Activated CD4-positive, alpha-beta T cell treated with anti-CD3 and anti-CD28 coated beads, Interleukin-2, amount 50 U/mL, for 16 hours (primary cell): ENCODE results near the gene RAI2.

Source experiments
- DNase-seq: peaks from one replicate; pipeline ENCODE4 v3.0.0-alpha.2; 2020

Gene RAI2

DNA sequence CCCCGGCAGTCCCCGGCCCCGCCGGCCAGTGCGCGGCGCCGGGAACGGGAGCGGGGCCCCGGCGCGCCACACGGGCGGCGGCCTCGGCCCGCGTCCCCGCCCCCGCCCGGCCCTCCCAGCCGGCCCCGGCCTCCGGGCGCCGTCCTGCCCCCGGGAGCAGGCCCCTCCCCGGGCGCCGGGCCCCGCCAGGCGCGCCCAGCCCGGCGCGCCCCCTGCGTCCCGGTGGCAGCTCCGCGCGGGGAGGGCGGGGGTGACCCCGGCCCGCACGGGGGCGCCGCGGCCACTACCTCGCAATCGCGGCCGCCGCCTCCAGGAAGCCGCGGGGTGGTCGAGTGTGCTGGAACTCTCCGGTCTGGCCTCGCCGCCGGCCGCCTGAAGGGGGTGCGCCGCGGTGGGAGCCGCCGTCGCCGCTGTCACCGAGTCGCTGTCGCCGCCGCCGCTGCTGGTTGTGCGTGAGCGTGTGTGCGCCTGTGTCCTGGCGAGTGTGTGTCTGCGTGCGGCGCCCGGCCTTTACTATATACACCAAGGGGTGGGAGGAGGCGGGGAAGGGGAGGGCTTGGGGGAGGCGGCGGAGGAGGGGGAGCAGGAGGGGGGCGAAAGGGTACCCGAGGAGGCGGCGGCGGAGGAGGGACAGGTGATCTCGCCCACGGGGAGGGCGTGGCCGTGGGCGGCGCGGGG lies at the start of gene RAI2:
Gene RAI2 (minus strand): TSS at position 488 of the 678 bp plus-strand sequence. CDS start 59,288 bp downstream, outside the sequence.
- DNase-seq = no peak

DNA sequence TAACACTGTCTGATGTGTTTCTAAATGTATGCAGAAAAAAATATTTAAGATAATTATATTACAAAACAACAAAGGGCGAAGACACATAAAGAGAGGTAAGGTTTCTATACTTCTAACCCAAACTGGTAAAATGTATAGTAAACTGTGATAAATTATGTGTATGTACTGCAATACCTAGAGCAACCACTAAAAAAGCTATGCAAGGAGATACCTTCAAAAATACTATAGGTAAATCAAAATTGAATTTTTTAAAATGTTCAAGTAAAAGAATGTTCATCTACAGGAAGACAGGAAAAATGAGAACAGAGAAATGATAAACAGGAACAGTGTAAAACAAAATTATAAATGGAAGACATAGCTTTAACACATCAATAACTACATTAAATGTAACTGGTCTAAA lies 27.3 kb upstream of the RAI2 start:
- no peak for DNase-seq

DNA sequence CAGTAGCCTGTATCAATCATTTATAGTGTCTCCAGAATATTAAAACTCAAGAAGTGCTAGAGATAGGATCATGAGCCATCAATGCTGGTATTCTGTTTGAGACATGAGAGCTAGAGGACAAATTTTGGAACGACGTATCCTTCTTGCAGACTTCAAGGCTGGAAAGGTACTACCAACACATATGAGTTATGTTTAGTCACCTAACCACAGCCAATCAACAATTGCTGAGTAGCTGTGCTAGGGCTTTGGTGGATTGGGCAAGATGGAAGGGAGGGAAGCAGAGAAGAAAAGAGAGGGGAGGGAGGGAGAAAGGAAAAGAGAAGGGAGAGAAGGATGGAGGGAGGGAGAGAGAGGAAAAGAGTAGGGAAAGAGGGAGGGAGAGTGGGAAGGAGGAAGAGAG lies 21.6 kb upstream of the RAI2 start:
- DNase-seq = no peak

DNA sequence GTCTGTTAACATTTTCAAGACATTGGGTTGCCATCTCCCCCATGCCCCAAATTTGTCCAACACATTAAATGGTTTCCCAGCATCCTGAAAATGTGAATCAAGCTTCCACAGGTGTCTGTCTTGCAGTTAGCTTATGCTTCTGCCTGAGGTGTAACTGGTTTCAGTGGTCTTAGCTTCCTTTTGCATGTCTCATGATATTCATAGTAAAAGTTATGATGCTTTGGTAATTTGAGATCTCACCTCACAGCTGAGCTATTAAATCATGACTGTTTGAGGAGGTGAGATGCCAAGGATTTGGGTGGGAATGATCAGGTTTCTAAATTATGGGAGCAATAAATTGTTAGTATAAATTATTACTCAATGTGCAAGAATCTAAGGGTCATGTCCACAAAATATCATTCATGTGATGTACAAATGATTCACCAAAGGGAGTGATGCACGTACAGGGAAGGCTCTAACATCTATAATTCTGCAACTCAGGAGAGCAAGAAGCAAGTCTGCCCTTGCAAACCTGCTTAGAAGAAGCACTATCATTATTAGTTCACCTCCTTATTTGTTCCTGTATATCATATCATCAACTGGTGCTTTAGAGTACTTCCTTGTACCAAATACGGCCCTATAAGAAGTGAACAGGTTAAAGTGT lies 17.1 kb upstream of the RAI2 start:
- no peak for DNase-seq

DNA sequence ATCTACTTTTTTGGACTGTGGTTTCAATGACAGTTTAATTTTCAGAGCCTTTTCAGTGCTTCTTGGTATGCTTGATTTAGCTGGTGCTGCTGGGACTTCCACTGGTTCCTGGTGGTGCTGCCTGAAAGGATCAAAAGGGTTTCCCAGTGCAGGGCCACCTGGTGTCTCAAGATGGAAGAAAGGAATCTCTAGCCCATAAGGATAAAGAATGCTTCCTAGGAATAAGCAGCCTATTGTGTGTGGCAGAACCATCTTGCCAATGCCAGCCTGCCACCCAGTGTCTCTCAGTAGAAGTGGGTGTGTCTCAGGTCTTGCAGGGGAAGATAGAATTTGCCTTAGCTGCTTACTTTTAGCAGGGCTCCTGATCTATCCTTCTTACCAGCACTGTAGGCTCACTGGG lies 15.0 kb upstream of the RAI2 start:
- no peak for DNase-seq

DNA sequence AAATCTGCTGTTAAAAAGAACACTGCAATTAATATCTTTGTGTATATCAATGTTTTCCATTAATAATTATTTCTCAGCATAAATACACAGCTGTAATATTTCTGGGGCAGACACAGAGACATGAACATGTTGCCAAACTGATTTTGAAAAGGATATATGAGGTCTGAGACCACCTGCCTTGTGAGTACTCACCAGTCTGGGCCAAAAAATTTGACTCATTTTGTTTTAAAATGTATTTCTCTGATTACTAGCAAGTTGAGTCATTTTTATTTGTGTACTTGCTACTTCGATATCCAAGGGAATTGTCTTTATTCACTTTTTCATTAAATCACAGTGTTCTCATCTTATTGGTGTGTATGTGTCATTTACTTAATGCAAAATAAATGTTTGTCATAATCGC lies 8.5 kb upstream of the RAI2 start:
- DNase-seq = no peak

DNA sequence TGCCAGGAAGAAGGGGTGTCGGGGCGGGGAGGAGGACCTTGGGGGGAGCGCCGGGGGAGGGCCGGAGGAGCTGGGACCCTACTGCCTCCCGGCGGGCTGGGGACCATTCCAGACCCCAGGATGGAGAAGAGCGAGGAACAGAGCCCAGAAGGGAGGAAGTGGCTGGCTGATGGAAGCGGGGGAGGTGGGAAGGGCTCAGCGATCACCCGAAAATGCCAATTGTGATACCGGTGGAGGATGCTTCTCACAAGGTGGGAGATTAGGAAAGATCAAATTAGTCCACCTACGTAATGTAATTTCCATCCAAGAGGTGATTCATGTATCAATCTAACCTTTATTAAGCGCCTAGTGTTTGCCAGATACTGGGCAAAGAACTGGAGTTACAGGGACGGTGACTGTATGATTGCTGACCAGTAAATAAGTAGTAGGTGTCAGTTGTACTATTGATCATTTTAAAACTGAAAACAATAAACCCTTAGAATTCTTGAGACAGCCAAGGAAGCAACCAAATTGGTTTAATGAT lies 452 bp upstream of the RAI2 start:
- DNase-seq = no peak

DNA sequence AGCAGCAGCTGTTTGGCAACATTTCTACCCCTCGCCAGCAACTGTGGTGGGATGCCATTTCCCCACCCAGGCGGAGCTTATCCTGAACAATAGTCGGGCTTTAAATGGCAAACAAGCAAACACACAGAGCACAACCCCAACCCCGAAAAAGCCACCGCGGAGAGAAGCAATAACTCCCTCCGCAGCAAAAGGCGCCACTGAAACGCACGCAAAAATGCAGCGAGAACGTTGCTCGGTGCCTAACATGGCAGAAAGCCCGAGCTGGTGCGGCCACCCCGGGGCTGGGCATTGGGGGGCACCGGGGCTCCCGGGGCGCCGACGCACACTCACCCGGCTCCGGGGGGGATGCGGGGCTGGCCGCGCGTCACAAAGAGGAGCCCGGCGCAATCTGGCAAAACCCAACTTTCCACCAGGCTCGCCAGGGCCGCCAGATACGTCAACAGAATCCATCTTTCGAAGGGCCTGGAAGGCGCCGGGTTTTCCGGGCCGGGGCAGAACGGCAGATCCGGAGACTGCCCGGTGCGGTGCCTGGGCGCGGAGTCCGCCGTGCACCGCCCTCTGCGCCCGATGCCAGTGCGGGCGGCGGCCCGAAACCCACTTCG lies 818 bp downstream of the RAI2 start:
- DNase-seq = no peak

DNA sequence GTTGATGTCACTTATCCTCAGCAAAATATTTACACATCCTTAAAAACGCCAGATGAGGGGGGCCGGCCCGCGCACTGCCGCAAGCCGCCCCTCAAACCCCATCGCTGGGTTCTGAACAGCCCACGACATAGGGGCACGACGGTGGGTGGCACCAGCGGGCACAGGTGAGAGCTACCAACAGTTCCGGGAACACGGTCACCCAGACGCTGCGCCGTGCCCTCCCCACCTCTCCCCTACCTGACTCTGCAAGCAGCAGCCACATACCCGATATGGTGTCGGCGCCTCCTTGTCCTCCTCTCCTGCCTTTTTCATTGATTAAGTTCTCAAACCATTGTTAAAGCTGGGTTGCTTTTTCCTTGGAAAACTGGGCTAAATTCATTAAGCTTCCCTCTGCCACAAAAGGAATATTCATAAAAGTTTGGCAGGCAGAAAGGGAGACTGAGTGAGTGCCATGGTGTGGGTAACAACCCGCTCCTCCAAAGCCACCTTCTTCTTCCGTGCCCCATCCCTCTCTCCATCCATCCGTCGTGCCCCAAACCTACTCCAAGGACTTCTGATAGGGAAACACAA lies 1.4 kb downstream of the RAI2 start:
- DNase-seq = no peak

DNA sequence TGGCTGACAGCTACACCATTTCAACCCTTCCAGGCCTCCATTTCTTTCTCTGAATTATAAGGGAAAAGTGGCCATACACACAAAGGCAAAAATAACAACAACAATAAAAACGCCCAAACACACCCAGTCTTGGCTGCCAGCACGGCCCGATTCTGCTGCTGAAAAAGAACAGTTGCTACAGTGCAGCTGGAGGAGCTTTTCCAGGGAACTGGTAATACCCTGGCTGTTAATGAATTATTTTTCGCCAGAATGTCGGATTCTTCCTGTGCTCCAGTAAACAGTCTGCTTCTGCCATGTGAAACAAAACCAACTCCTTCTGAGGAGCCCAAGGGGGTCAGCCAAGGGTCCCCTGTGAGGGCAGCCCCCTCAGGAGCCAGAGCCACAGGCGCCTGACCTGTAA lies 6.6 kb downstream of the RAI2 start:
- DNase-seq = no peak

DNA sequence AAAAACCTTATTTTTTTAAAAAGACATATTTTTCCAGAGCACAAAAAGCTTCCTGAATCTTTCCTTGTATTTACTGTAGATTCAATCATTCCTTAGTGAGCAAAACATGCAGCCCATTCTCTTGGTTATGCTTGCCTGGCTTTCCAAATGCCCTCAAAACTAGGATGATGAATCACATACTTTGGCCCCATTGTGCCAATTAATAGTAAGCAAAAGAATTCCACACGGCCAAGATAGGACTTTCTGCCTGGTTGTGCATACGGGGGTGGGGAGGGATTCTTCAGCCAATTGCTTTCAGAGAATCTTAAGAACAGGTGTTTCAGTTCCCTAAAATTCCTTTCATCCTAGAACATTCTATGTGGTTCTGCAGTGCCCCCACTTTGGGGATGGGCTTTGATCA lies 7.0 kb downstream of the RAI2 start:
- DNase-seq = no peak

DNA sequence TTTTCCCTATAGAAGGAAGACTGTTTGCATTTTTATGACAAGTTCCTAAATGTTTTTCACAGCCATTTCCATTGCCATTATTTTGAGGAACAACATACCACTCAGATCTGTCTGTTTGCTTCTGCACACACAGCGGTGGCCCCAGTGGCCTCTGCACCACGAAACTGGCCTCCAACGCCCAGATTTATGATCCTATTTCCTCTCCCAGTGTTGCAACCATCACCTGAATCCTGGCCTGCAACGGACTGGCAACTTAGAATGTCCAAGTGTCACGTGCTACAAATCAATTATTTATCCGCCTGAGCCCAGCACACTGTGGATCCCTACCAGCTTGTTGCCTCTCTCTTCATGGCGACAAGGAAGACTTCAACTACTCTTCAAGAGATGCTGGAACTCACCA lies 9.2 kb downstream of the RAI2 start:
- DNase-seq = no peak

DNA sequence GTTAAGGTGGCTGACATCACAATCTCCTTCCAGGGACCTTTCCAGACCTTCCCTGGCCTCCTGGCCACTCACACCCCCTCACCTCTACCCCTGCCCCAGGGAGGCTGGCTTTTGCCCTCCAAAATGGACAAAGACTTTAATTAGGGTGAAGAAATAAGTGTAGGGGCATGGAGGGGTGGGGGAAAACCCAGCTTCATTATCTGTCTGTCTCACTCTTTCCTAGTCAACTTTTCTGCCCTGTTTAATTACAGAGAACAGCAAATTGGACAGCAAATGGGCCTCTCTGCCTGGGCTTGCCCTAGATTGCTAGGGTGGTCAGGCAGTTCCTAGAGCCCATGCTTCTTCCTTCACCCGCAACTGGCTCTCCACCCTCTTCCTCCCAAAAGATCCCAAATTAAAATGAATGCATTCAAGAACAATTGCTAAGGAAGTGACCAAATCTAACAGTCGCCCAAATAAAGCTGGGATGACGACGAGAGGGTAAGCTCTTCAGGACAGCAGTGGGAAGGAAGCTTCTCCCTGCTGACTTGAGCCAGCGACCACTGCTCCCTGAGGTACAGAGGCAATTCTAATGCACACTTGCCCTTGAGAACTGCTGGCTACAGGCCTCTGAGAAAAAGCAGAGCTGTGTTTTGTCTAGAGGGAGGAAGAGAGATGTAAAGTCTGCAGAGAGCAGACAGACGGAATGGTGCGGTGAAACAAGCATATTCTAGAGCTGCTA lies 12.4 kb downstream of the RAI2 start:
- DNase-seq = no peak

DNA sequence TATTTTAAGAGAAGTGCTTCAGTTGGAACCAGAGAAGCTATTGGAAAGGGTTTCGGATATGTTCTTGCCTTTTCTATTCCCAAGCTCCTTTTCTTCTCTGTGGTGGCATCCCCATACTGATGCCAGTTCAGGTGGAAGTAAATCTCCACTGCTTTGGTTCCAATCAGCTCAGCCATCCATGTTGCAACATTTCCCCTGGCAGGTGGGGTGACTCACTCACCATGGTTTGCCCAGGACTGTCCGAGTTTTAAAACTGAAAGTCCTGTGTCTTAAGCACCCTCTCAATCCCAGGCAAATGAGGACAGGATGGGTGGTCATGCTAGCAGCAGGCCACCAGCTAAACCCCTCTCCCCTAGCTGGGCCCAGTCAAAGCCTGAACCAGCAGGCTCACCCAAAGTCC lies 15.1 kb downstream of the RAI2 start:
- DNase-seq = no peak

DNA sequence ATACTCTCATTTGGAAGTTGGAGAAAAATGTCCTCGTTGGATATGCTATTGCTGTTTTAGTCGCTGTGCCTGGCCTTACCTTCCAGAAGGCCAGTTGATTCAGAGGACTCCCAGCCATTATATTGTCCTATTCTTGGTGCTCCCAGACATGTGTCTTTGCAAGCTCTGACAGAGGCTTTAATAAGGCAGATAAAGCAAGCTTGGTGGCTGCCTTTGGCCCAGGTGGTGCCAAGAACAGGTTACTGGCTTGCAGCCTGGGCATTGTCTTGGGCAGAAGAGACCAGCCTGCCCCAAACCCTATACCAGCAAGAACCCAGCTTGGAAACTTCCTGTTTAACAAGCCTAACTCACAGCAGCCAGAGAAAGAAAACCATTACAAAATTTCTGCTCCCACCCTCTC lies 16.9 kb downstream of the RAI2 start:
- no peak for DNase-seq

DNA sequence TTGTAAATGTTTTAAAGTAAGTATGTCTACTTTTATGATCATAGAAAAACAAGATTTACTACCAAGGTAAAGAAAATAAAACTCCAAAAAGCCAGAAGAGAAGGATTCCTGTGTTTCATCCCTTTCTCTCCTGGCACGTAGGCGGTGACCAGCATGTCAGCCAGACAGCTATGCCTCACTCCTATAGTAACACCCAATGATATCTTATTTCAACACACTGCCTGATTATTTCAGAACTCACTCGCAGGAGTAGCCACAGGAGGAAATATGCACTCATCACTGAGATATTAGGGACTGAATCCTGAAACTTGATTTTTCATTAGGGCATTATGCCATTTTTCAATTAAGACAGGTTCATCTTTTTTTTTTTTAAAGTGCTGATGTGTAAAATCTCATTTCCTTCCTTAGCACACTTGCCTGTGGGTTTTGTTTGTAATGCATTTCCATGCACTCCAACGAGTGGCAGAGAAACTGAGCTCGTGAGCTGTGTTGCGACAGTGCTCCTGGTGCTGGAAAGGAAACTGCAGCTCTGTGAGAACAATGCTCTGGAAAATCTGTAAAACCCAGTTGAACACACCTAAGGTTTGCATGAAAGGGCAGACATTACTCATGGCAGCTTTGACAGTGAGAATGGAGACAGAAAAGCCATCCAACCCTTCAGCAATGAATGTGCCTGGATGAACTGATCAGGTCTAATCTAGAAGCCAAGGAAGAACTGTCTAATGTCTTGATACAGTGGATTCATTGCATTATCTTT lies 18.2 kb downstream of the RAI2 start:
- no peak for DNase-seq

DNA sequence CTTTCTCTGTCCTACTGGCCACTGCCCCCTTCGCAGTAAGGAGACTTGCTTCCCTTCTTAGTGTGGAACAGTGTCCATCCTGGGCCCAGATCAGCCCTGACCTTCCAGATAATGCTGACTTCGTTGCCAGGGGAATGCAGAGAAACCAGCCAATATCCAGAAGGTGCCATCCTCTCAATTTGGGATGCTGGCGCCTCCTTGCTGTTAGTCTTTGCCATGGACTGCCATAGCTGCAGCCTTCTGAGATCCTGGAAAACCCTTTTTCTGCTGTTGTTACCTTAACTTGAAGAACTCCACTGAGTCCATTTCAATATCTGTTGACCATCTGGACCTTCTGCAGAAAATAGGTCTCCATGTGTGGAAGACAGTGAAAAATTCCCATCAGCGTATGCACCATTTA lies 21.8 kb downstream of the RAI2 start:
- DNase-seq = no peak

DNA sequence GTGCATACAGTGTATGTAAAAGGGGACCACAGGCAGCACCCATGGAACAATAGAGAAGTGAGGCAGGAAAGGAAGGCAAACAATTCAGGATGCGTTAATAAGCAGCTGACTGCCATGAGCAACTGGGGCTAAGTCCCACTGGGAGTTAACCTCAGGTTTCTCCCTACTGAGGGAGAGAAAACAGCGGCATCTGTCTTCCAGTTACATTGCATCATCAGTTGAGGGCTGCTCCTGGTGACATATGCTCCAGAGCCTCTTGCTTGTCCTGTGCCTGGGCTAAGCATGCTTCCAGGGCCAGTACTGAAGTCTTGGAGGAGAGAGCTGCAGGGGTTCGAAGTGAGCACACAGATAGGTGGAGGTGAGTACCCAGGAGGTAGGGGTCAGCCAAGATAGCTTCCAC lies 24.3 kb downstream of the RAI2 start:
- no peak for DNase-seq

DNA sequence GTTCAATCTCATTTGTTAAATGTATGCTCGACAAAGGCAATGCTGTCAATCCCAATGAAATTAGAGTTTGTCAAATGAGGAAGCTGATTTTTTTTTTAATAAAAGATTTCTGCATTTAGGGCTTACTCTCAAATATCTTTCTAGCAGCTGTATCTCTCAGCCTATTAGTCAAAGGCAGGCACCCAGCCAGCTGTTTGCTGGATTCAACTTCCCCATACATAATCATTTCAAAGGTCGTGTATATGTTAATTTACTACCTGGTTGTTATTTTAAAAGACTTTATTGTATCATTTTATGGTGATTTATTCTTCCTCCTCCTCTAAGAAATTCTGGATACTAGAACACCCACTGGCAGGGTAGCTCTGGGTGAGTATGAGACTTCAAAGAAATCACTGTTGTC lies 27.1 kb downstream of the RAI2 start:
- DNase-seq = no peak

DNA sequence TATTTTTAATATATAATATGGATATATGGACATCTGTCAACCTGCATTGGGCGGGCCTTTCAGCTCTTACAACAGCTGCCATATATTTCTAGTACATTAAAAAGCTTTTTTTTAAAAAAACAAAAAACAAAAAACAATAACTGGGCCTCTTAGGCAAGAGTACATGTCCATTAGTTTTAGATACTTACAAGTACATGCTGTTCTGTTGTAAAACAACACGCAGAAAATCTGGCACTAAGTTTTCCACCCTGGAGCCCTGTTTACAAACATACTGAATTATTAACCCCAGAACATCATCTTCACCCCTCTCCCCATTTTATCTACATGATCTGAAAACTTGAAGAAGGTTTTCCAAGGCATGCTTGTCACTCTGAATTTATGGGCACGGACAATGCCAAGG lies 29.8 kb downstream of the RAI2 start:
- no peak for DNase-seq

DNA sequence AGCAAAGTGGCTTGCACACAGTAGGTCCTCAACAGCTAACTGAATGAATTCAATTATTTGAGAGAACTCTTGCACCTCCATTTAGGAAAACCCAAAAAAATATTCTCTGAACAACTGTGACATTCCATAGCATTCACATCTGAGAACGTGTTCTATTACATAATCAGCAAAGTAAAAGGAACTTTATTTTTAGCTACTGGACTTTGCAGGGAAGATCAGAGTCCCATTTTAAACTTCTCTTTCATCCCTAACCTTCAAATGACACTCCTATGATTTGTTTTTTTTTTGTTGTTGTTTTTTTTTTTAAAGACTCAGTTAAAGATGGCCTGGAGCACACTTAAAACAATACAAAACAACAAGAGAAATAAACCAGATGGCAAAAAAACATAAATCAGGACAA lies 30.9 kb downstream of the RAI2 start:
- DNase-seq = no peak

DNA sequence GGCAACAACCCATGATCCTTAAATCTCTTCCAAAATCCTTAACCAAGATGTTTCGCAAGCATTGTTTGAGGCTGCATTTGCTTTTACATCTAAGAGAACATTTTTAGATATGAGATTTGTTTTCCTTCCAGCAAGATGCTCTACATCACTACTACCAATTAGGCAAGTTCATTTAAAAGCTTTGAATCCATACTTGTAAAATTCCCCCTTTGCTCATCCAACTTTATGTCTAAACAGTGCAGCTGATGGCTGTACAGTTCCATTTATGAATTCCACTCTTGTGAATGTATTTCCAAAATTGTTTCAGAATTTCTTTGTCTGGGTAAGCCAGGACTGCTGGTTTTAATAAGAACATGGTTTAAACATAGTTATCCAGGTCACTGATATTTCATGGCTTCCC lies 31.5 kb downstream of the RAI2 start:
- DNase-seq = no peak

DNA sequence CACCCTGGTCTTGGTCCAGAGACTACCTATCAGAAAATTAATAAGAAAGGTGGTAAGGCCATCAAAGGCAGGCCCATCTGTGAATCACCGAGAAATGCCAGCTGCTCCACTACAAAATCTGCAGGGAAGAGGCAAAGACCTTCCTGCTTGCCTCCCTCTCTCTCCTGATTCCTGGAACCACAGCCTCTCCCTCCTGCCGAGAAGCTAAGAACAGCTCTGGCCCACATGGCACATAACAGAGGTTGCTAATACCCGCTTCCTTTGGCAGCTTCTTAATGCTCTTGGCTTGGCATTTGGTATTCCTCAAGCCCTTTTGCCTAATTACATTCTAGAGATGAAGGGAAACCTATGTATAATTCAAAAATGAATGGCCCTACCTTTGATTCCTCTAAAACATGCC lies 32.9 kb downstream of the RAI2 start:
- DNase-seq = no peak
